Measurements from ENCODE around the gene NOVA2. TPM values are rescaled to one million over a fixed set of nuclear protein-coding genes. Genes with fewer than 3 reads are reported as not detected.

Gene NOVA2
- total and polyA plus RNA-seq, 9 of the 15 experiments (the other 6 are each of a cell fraction or from before 2014, with no cell fraction given) = not detected

DNA sequence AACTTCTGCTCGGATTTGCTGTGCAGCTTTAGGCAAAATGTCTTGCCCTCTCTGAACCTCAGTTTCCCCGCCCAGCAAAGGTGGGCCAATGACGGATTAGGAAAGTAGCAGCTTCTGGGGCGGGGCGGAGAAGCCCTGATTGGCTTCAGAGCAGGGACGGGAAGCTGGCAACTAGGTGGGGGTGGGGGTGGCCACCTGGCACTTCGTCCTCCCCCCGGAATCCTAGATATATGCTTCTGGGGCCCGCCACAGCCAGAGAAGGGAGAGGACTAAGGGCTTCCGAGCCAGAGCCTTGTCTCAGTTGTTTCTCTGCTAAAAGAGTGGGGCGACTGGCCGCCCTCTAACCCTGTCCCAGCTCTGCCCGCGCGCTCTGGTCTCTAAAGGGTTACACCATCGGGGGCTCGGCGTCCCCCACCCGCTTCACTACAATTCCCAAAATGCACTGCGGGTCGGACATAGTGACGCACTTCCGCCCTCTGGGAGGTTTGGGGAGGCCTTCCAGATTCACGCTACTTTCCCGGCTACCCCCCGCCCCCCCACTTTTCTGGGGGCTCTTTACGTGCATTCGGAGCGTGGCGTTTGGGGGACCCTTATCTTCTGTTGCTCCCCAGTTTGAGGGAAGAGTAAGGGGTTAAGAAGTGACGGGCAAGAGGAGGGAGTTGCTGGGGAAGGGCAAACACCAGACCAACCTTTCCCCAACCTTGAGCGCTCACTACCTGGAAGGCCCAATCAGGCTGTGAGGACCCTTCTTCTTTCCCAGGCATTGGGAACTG, 87.1 kb downstream of the NOVA2 start (continued):
- TF ChIP-seq, protein P1, sequence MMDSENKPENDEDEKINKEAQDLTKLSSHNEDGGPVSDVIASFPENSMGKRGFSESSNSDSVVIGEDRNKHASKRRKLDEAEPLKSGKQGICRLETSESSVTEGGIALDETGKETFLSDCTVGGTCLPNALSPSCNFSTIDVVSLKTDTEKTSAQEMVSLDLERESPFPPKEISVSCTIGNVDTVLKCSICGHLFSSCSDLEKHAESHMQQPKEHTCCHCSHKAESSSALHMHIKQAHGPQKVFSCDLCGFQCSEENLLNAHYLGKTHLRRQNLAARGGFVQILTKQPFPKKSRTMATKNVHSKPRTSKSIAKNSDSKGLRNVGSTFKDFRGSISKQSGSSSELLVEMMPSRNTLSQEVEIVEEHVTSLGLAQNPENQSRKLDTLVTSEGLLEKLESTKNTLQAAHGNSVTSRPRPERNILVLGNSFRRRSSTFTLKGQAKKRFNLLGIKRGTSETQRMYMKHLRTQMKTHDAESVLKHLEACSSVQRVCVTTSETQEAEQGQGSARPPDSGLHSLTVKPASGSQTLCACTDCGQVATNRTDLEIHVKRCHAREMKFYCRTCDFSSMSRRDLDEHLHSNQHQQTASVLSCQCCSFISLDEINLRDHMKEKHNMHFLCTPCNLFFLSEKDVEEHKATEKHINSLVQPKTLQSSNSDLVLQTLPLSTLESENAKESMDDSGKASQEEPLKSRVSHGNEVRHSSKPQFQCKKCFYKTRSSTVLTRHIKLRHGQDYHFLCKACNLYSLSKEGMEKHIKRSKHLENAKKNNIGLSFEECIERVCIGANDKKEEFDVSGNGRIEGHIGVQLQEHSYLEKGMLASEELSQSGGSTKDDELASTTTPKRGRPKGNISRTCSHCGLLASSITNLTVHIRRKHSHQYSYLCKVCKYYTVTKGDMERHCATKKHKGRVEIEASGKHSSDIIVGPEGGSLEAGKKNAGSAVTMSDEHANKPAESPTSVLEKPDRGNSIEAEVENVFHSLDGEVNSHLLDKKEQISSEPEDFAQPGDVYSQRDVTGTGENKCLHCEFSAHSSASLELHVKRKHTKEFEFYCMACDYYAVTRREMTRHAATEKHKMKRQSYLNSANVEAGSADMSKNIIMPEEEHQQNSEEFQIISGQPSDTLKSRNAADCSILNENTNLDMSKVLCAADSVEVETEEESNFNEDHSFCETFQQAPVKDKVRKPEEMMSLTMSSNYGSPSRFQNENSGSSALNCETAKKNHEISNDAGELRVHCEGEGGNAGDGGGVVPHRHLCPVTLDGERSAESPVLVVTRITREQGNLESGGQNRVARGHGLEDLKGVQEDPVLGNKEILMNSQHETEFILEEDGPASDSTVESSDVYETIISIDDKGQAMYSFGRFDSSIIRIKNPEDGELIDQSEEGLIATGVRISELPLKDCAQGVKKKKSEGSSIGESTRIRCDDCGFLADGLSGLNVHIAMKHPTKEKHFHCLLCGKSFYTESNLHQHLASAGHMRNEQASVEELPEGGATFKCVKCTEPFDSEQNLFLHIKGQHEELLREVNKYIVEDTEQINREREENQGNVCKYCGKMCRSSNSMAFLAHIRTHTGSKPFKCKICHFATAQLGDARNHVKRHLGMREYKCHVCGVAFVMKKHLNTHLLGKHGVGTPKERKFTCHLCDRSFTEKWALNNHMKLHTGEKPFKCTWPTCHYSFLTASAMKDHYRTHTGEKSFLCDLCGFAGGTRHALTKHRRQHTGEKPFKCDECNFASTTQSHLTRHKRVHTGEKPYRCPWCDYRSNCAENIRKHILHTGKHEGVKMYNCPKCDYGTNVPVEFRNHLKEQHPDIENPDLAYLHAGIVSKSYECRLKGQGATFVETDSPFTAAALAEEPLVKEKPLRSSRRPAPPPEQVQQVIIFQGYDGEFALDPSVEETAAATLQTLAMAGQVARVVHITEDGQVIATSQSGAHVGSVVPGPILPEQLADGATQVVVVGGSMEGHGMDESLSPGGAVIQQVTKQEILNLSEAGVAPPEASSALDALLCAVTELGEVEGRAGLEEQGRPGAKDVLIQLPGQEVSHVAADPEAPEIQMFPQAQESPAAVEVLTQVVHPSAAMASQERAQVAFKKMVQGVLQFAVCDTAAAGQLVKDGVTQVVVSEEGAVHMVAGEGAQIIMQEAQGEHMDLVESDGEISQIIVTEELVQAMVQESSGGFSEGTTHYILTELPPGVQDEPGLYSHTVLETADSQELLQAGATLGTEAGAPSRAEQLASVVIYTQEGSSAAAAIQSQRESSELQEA (IDR thresholded peaks at IDR 0.05; ENCODE audit: low read depth) = no peak
- TF ChIP-seq EP300 (IDR thresholded peaks at IDR 0.05; ENCODE audit: low read length) (no peak), ZNF707 (CRISPR knock-in tag; conservative IDR thresholded peaks at IDR 0.05) (no peak), ZNF507 (tag; conservative IDR thresholded peaks at IDR 0.05) (no peak), RAD51 (IDR thresholded peaks at IDR 0.05; ENCODE audit: borderline replicate concordance, low read depth) (0 out of 2 replicates have a peak, but pooled peaks have one; percentile 22), DIDO1 (tag; IDR thresholded peaks at IDR 0.05; ENCODE audit: low read depth) (no peak), ZNF354B (CRISPR knock-in tag; IDR thresholded peaks at IDR 0.05) (no peak), KDM2B (CRISPR knock-in tag; IDR thresholded peaks at IDR 0.05) (no peak), NUFIP1 (IDR thresholded peaks at IDR 0.05; ENCODE audit: partially characterized antibody) (no peak), ZNF133 (CRISPR knock-in tag; IDR thresholded peaks at IDR 0.05) (no peak), SAFB2 (IDR thresholded peaks at IDR 0.05; ENCODE audit: borderline replicate concordance, low read depth, low read length, severe bottlenecking) (no peak)
- TF ChIP-seq, protein P2, sequence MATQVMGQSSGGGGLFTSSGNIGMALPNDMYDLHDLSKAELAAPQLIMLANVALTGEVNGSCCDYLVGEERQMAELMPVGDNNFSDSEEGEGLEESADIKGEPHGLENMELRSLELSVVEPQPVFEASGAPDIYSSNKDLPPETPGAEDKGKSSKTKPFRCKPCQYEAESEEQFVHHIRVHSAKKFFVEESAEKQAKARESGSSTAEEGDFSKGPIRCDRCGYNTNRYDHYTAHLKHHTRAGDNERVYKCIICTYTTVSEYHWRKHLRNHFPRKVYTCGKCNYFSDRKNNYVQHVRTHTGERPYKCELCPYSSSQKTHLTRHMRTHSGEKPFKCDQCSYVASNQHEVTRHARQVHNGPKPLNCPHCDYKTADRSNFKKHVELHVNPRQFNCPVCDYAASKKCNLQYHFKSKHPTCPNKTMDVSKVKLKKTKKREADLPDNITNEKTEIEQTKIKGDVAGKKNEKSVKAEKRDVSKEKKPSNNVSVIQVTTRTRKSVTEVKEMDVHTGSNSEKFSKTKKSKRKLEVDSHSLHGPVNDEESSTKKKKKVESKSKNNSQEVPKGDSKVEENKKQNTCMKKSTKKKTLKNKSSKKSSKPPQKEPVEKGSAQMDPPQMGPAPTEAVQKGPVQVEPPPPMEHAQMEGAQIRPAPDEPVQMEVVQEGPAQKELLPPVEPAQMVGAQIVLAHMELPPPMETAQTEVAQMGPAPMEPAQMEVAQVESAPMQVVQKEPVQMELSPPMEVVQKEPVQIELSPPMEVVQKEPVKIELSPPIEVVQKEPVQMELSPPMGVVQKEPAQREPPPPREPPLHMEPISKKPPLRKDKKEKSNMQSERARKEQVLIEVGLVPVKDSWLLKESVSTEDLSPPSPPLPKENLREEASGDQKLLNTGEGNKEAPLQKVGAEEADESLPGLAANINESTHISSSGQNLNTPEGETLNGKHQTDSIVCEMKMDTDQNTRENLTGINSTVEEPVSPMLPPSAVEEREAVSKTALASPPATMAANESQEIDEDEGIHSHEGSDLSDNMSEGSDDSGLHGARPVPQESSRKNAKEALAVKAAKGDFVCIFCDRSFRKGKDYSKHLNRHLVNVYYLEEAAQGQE (IDR thresholded peaks at IDR 0.05; ENCODE audit: borderline replicate concordance) = no peak
- TF ChIP-seq, protein P2 (CRISPR knock-in tag; IDR thresholded peaks at IDR 0.05; ENCODE audit: low read depth) = no peak
